Sigmoid colon (tissue), 7 donors: ENCODE measurements around the gene CTRB2. TPM values are rescaled to one million over a fixed set of nuclear protein-coding genes. Genes with fewer than 3 reads are reported as not detected.
A peak's percentile ranks its signal among the peaks of the same experiment; 100 is the strongest.

Source experiments
- DNase-seq: peaks from one replicate; pipeline ENCODE4 v3.0.0-alpha.2; 2019
- H3K27ac ChIP-seq, 4 donors: fragments of 200-600 bp; sonication (generic); one replicate each; pipeline ENCODE4 v1.5.1; 2016 to 2019; ENCODE audit warnings: mild to moderate bottlenecking in 1 of 4
- H3K27me3 ChIP-seq, 3 donors: fragments of 200-600 bp; sonication (generic); one replicate each; pipeline ENCODE4 v1.5.1; 2019; ENCODE audit warnings: mild to moderate bottlenecking in 1 of 3
- H3K36me3 ChIP-seq, 4 donors: fragments of 200-600 bp; sonication (generic); one replicate each; pipeline ENCODE4 v1.5.1; 2016 to 2019
- H3K4me1 ChIP-seq, 4 donors: fragments of 200-600 bp; sonication (generic); one replicate each; pipeline ENCODE4 v1.5.1; 2017 to 2019
- H3K4me3 ChIP-seq, 4 donors: fragments of 200-600 bp; sonication (generic); one replicate each; pipeline ENCODE4 v1.5.1; 2017 to 2019; ENCODE audit warnings: mild to moderate bottlenecking in 2 of 4, moderate library complexity in 1 of 4
- H3K9me3 ChIP-seq, 4 donors: fragments of 200-600 bp in 3 of 4; sonication (generic) in 3 of 4; one replicate each; pipeline versions ENCODE4 v1.5.1 to v1.6.1; 2013 to 2019
- EP300 ChIP-seq, 4 donors: sonication (generic); formaldehyde crosslinking; IDR thresholded peaks; one replicate each; pipeline ENCODE4 v1.6.1; 2017; ENCODE audit warnings: antibody characterized with exemption in 4 of 4
- POLR2A ChIP-seq, 2 donors: fragments of 450-650 bp; IDR thresholded peaks; one replicate each; pipeline ENCODE4 v1.6.1; 2016; ENCODE audit warnings: antibody characterized with exemption in 2 of 2, mild to moderate bottlenecking in 2 of 2, moderate library complexity in 2 of 2
- POLR2AphosphoS5 ChIP-seq, 4 donors: sonication (generic); formaldehyde crosslinking; IDR thresholded peaks; one replicate each; pipeline ENCODE4 v1.6.1; 2017; ENCODE audit warnings: antibody characterized with exemption in 4 of 4
- WGBS, 2 donors: extraction: QIAGEN DNeasy Blood & Tissue Kit; methylation state at CpG; one replicate each; pipeline ENCODE4 v1.1.7; 2013; 5-methylcytosine and 5-hydroxymethylcytosine counted together
- intact Hi-C: fragments of 100-400 bp; cut with DNase I; formaldehyde crosslinking; loops from one replicate; pipeline ENCODE4 v1.15.1; 2023
- polyA plus RNA-seq, 3 donors: library from polyadenylated mRNA; stranded (reverse); fragments of 200-250 nt; gene quantifications; one replicate each; pipeline ENCODE4 v1.2.3, GENCODE V29; 2013
- total RNA-seq, 4 donors: library from RNA; depleted of rRNA; stranded (reverse); fragments of >200 nt; gene quantifications; one replicate each; pipeline ENCODE4 v1.1.0, GENCODE V29; 2016
- TF ChIP-seq, protein P1 (sequence below), 4 experiments: fragments of 450-650 bp in 3 of 4; fragments of 200-600 bp in 1 of 4; IDR thresholded peaks; one replicate each; pipeline ENCODE4 v1.5.1; 2016 to 2019; ENCODE audit warnings: antibody characterized with exemption in 4 of 4, mild to moderate bottlenecking in 3 of 4, moderate library complexity in 2 of 4
- donor health status: healthy with polysubstance abuse.
- donor health status: Bipolar disorder and iron deficiency.
- donor health status: healthy.

Gene CTRB2
- total and polyA plus RNA-seq, 7 donors = 0.42 to 17.4 TPM; not detected in 5

DNA sequence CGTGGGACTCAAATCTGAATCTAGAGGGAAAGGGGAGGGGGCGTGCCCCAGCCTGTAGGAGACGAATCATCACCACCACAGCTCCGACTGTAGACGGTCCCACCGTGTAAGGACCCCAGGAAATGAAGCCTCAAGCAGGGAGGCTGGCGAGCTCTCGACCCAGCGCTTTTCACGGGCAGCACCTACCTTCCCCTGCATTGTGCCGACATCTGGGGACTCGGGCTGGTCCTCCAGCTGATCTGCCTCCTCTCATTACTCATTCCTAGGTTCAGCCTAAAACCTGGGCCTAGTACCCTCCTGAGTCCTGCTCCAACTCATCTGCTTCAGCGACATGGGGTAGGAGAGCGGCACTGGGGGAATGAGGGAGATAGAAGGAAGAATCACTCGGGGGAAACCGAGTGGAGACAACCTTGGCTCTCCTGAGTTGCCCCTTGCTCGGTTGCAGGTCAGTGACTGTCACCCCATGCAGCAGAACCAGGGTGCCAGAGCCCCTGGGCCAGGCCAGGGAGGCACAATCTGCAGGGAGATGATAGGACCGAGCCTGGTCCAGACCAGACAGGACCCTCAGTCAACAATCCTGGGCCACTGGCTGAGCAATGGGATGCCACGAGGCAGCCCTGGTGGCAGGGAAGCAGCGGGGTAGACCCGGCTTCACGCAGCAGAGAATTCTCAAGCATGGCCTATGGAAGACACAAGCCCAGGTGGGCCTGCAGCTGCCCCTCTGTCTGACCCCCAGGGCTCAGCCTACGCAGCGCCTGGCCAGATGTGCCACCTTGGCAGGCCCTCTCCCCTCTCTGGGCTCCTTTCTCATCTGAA, 45.3 kb upstream of the CTRB2 start:
- intact Hi-C loops = no loop called here
- Histone ChIP-seq H3K36me3 (no peaks in the 10 kb centered on the region), H3K9me3 (no peaks in the 10 kb centered on the region), H3K27ac (peak overlapping the region; percentile 91 to 96 (median 93)), H3K27me3 (no peaks in the 10 kb centered on the region), H3K4me1 (peaks cover 0 to 97% (median 95%) of the 10 kb centered on the region in 4 donors), H3K4me3 (peak overlapping the region in 3 of 4 donors; percentile 86 to 95 (median 87))
- 70 to 72% methylated on average over 24 of the region's 24 CpGs for WGBS, 2 donors
- TF ChIP-seq POLR2AphosphoS5 (IDR thresholded peaks at IDR 0.05) (no peak), POLR2A (IDR thresholded peaks at IDR 0.05) (no peak), EP300 (IDR thresholded peaks at IDR 0.05) (no peak)
- TF ChIP-seq, protein P1, sequence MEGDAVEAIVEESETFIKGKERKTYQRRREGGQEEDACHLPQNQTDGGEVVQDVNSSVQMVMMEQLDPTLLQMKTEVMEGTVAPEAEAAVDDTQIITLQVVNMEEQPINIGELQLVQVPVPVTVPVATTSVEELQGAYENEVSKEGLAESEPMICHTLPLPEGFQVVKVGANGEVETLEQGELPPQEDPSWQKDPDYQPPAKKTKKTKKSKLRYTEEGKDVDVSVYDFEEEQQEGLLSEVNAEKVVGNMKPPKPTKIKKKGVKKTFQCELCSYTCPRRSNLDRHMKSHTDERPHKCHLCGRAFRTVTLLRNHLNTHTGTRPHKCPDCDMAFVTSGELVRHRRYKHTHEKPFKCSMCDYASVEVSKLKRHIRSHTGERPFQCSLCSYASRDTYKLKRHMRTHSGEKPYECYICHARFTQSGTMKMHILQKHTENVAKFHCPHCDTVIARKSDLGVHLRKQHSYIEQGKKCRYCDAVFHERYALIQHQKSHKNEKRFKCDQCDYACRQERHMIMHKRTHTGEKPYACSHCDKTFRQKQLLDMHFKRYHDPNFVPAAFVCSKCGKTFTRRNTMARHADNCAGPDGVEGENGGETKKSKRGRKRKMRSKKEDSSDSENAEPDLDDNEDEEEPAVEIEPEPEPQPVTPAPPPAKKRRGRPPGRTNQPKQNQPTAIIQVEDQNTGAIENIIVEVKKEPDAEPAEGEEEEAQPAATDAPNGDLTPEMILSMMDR (IDR thresholded peaks at IDR 0.05) = no peak
- DNase-seq = peak; percentile 66

DNA sequence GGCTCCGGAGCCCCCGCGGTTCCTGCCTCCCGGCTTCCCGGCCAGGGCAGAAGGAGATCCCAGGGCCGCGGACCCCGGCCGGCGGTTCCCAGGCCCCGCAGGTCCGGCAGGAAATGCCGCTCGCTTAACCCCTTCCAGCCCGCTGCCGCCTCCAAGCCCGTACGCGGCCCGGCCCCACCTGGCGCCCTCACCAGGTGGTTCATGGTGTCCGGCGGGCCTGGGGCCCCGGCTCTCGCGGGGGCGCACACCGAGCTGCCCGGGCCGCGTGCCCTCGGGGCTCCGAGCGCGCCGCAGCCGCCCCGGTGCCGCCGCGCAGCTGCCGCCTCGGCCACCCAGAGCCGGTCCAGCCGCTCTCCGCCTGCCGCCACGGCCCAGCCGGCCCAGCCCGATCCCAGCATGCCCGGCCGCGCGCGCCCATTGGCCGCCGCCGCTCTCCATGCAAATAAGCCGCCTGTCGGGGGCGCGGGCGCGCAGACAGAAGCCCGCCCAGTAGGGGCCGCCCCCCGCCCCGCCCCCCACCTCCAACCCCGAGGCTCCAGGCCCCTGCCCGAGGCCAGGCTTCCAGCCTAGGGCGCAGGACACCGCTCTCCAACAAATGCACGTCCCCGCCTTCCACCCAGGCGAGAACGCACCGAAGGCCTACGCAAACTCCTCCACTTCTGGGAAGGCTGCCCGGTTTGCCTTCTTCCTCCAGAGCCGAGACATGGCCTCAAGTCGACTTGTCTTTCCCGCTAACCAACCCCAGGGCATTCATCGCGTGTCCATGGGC, 44.5 kb upstream of the CTRB2 start, which contains the start of gene BCAR1:
Gene BCAR1, minus strand, starts transcription at position 345 of the 769 bp plus-strand sequence. Its CDS starts 142 bp downstream, at position 203.
- H3K27me3 ChIP-seq = no peaks in the 10 kb centered on the region
- H3K4me1 ChIP-seq = peaks cover 0 to 97% (median 95%) of the 10 kb centered on the region in 4 donors
- H3K27ac ChIP-seq = peak within 1 kb of the TSS; percentile 91 to 96 (median 93)
- no peaks in the 10 kb centered on the region for H3K36me3 ChIP-seq
- H3K4me3 ChIP-seq = peak within 1 kb of the TSS; percentile 69 to 95 (median 86)
- intact Hi-C loops = loop anchor here (2.0 kb wide), 1 partner anchor 13 kb away; no protein-coding TSS in a partner anchor
- peak; percentile 94 for DNase-seq
- 1 to 3% methylated on average over 84 of the region's 84 CpGs for WGBS, 2 donors
- no peaks in the 10 kb centered on the region for H3K9me3 ChIP-seq
- no peak for TF ChIP-seq EP300 (IDR thresholded peaks at IDR 0.05)
- peak in 3 of 4 donors; percentile 7 to 69 (median 10) for TF ChIP-seq POLR2AphosphoS5 (IDR thresholded peaks at IDR 0.05)
- TF ChIP-seq, protein P1 (IDR thresholded peaks at IDR 0.05) = no peak
- no peak for TF ChIP-seq POLR2A (IDR thresholded peaks at IDR 0.05)

DNA sequence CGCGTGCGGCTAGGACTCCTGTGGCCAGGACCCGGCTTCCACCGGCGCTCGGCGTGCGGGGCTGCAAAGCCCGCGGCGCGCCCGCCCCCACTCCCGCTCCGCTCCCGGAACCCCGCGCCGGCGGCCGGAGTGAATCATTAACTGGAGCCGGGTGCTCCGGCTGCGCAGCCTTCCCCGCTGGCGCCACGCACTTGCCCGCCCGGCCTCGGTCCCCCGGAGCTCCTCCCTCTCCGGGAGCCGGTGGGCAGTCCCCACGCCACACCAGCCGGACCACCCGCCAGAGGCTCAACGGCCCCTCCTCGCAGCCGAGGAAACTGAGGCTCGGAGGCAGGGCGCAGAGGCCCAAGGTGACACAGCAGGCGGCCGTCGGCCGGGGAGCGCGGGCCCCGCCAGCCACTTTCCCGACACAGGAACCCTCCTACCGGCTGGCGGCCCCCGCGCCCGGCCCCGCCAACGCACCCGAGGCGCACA, 43.9 kb upstream of the CTRB2 start:
- peak in 2 of 4 donors; percentile 16 to 21 for TF ChIP-seq POLR2AphosphoS5 (IDR thresholded peaks at IDR 0.05)
- no peak for TF ChIP-seq EP300 (IDR thresholded peaks at IDR 0.05)
- no peaks in the 10 kb centered on the region for H3K9me3 ChIP-seq
- peaks cover 3 to 97% (median 95%) of the 10 kb centered on the region in 4 donors for H3K4me1 ChIP-seq
- peak overlapping the region; percentile 91 to 96 (median 93) for H3K27ac ChIP-seq
- 1% methylated on average over 59 of the region's 59 CpGs for WGBS, 2 donors
- DNase-seq = peak; percentile 79
- H3K4me3 ChIP-seq = peak overlapping the region; percentile 69 to 95 (median 86)
- H3K36me3 ChIP-seq = no peaks in the 10 kb centered on the region
- no peaks in the 10 kb centered on the region for H3K27me3 ChIP-seq
- intact Hi-C loops = loop anchor here (2.0 kb wide), 1 partner anchor 14 kb away; no protein-coding TSS in a partner anchor

DNA sequence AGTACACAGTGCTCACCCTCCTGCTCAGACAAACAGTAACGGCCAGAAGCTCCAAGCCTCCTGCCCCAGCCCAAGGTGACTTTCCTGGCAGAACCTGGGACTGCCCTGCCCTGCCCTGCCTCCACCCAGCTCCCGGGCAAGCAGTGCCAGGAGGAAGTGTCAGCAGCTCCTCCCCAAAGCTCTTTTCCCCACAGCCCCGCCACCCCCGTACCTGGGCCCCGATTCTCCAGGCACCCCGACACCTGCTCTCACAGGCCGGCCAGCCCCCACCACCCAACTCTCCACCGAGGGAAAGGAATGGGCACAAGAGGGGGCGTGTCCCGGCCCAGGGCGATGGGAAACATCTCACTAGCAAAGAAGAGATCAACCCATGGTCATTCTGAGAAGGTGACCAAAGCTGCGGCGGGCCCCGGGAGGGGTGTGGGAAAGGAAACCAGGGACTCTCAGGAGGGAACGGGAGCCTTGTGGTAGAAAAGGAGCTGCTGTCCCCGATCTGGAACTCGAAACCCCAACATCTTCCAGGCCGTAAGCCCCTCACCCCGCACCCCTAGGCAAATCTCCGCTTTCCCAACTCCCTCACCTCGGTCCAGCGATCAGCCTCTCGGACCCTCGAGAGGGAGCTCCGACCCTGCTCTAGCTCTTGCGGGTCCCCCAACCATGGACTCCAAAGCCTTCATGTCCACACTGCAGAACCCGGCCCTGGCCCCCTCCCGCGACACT, 43.3 kb upstream of the CTRB2 start:
- Histone ChIP-seq H3K27ac (peak overlapping the region; percentile 91 to 96 (median 93)), H3K9me3 (no peaks in the 10 kb centered on the region), H3K36me3 (no peaks in the 10 kb centered on the region), H3K27me3 (no peaks in the 10 kb centered on the region), H3K4me1 (peaks cover 3 to 96% (median 95%) of the 10 kb centered on the region in 4 donors), H3K4me3 (peak overlapping the region; percentile 69 to 95 (median 86))
- no peak for DNase-seq
- 2 to 7% methylated on average over 29 of the region's 29 CpGs for WGBS, 2 donors
- TF ChIP-seq, protein P1 (IDR thresholded peaks at IDR 0.05) = no peak
- TF ChIP-seq EP300 (IDR thresholded peaks at IDR 0.05) (no peak), POLR2AphosphoS5 (IDR thresholded peaks at IDR 0.05) (no peak), POLR2A (IDR thresholded peaks at IDR 0.05) (no peak)
- intact Hi-C loops = loop anchor here (2.0 kb wide), 1 partner anchor 15 kb away; no protein-coding TSS in a partner anchor
